ENCODE measurements around the gene FMN1.

DNA sequence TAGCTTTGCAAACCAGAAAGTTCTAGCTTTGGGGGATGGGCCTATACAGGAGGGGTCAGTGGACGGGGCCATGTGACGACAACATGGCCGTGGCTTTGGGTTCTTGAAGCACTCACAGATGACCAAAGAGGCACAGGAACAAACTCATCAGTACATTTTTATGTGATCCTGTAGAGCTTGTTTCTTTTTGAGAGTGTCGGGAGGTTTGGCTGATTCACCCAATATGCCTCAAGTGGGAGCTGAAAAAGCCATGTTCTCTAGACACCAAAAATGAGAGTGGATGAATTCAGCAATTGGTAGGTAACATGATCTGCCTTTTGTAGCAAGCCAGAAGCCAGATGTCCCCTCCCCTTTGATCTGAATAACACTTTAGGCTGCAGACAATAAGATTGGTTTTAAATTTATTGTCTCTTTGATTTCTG, 446.6 kb downstream of the FMN1 start:
- TF ChIP-seq DPF2 (IDR thresholded peaks at IDR 0.05) = no peak
- TF ChIP-seq POLR2AphosphoS5 (IDR thresholded peaks at IDR 0.05; ENCODE audit: low read length) = no peak
- no peak for TF ChIP-seq RCOR1 (conservative IDR thresholded peaks at IDR 0.05; ENCODE audit: low read depth, low read length)
- TF ChIP-seq CTCF (IDR thresholded peaks at IDR 0.05 in 2 of 3, conservative IDR thresholded peaks at IDR 0.05 in 1 of 3; ENCODE audit: control insufficient read depth in 2 of 3, extremely low read depth in 1 of 3, insufficient read depth in 1 of 3, low read depth in 3 of 3, low read length in 3 of 3) = no peak

Measured in GM12878 (cell line).